Activated CD8-positive, alpha-beta memory T cell treated with anti-CD3 and anti-CD28 coated beads for 48 hours (primary cell): ENCODE data around the gene RELL1.
"Not testable (repeated sequence)": the region's sequence is repeated elsewhere in the genome, so short reads cannot be mapped to it uniquely, and the experiment has no call there.

Experiments used
- DNase-seq, 3 experiments: peaks; one replicate each; pipeline ENCODE4 v3.0.0-alpha.2; 2020; ENCODE audit warnings: low read depth in 2 of 3, low spot score in 2 of 3

The RELL1 gene

DNA sequence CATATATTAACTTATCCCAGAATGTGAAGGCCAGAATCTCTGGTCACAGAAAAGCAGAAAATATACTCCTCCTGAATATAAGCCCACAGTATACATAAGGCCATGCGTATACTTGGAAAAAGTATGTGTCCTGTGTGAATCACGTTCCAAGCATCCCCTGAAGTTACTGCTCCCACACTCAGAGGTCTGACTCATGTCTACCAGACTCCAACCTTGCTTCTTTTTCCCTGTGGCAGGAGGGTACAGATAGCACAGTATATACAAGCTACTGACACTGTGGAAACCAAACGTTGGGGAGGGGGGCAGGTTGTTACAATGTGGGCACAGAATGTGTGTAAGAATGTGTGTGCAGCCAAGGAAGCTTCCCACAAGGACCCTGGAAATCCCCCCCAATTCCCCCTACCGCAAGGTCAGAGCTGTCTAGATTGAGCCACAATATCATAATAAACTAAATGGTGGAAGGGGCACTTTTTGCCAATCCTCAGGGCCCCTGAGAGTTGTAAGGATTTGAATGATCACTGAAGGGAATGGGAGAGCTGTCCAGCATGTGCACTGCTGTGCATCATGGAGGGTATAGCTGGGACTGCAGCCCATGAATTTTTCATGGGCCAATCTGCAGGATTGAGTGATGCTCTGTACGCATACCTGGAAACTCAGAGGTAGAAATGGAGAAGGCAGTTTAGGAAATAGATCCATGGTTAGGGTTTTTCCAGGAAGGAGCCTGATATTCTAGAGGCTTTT is 7.4 kb upstream of the RELL1 start:
- no peak for DNase-seq

DNA sequence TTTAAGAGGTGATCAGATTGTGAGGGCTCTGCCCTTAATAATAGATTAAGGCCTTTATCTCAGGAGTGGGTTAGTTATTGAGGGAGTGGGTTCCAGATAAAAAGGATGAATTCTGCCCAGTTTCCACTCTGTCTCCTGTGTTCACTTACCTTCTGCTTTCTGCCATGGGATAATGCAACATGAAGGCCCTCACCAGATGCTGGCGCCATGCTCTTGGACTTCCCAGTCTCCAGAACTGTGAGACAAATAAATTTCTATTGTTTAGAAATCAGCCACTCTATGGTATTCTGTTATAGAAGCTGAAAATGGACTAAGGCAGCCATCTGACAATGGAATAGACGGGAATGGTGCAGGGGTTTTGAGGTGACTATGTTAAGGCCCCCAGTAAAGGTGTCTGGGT is 6.9 kb upstream of the RELL1 start:
- DNase-seq = no peak

DNA sequence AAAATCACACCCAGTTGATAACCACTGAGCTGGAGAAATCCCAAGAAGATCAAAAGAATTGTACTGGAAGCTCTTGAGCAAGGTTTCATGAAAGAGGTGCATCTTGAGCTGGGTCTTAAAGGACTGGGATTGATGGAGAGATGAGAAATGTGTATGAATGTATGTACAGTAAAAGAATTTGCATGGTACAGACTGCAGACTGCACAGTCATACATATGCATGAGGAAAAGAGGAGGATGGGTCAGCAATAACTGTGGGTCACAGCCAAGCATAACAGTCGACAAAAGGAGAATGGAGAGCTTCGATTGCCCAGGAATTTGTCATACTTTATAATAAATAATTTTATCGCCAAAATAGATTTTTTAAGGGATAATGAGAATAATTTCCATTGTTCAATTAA is 4.8 kb upstream of the RELL1 start:
- DNase-seq = no peak

- DNase-seq = no peak
Measured at GRCh38 chr4:37689353-37690095, 3.3 kb upstream of the RELL1 start.

DNA sequence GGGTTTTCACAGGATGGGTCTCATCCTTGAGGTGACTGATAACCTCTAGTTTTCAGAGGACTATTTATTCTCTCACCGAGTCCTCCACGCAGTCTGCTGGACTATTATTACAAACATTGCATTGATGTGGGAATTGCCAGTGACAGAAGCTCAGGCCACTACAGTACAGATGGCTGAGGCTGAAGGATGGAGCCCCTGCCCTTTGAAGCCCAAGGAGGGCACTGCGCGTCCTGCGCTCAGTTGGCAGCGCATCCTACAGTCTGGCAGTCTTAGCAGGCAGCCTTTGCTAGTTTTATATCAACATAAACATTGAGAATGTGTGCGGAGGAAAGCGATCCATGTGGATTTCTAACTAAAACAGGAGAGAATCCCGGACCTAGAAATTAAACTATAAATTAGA is 1.5 kb upstream of the RELL1 start:
- DNase-seq = no peak

DNA sequence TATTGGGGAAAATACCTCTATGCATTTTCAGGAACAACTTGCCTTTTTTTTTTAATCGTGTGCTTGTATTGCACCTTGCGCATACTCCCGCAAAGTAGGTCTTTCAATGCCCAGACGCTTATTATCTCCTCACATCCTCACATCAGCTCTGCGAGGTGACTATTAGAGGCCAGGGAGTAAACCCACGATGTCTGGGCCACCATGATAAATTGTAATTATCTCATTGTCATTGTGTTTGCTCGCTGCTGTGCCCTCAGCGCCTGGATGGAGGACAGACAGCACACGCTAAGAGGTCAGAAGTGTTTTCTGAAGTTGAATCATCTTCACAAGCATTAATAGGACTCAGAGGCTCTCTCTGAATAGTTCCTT is 1.0 kb upstream of the RELL1 start:
- no peak for DNase-seq

- DNase-seq = peak in 2 of 3 experiments; percentile 26 to 31
Measured at GRCh38 chr4:37685823-37686372, 278 bp downstream of the RELL1 start.

- DNase-seq = no peak
Measured at GRCh38 chr4:37685161-37685822, 884 bp downstream of the RELL1 start.

- no peak for DNase-seq
Measured at GRCh38 chr4:37684154-37684553, 2.0 kb downstream of the RELL1 start.

DNA sequence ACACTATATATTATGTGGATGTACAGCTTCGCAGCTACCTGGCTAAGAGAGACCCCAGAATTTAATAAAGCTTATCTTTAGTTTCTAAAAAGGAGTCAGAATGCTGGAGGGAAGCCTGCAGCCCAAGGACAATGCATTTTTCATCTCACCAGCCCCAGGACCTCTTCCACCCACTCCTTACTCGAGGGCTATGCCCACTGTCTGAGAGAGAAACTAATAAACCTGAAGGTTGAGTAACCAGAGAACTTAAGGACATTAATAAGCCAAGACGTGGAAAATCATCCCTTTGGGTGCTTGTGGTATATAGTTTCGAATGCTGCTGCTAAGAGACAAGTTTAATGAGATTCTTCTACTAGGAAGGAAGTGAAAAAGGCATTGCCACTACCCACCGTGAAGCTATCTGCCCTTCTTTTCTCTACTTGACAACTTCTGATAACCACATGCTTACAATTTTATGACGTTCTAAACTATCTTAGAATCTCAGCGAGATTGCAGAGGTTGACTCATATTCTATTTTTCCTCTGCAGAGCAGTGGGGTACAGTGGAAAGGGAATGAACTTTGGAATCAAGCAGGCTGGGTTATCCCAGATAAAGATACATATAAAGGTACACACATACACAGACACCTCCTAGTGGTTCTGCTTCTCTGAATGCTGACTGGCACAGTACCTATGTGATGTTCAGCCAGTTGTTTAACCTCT is 3.3 kb downstream of the RELL1 start:
- DNase-seq = no peak

DNA sequence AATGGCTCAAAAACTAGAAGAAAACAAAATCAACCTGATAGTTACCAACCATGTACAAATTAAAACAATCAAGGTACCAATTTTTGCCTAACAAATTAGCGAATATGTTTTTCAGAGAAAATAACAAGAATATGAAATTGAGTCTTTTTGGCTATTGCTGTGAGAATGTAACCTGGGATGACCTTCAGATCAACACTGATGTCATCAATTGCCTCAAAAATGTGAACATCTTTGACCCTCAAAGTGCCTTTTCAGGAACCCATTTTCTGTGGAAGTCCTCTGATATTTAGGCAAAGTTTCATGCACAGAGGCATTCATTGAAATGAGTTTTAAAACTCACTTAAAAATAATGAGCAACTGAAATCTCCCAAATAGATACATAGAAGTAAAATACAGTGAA is 6.1 kb downstream of the RELL1 start:
- no peak for DNase-seq

GRCh38 chr4:37679301-37679700 is 6.9 kb downstream of the RELL1 start:
- DNase-seq = no peak

DNA sequence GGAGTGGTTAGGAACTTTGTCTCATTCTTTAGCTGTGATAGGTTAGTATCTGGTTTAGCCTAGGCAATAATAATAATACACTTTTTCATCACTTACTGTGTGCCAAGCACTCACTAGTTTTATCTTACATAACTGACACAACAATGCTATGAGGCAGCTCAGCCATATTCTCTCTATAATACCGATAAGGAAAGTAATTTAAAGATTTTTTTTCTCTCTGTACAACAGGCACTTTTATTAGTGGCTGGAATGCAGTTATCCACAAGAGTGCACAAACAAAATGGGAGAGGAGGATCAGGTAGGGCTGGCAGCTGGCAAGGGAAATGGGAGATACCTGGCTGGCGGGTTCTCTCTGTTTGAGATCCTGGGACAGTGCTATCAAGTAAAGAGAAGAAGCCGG is 7.6 kb downstream of the RELL1 start:
- DNase-seq = no peak

DNA sequence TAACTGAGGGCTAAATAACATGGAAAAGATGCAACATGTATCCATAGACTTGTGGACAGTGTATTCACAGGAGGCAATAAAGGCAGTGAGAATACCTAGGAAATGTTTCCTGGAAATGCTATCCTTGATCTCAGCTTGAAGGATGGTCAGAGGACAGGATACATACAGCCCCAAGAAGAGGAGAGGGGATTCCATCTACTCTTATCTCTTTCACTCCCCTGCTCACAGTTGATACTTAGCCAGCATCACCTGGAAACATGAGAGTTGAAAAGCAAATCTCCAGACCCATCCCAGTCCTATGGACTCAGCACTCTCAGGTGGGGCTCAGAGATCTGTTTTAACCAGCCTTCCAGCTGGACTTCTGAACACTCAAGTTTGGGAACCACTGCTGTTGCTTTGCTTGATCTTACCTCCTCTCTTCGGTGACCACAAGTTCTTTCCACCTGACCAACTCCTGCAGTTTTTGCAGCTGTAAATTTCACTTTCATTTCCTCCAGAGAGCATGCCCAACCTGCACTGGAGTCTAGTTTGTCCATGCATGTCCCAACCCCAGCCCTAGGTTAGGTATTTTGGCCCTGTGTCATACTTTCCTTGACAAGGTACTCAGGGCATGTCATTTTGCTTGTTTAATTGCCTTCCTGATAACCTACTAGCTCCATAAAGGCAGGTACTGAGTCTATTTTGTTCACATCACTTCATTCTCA is 10.4 kb downstream of the RELL1 start:
- no peak for DNase-seq

DNA sequence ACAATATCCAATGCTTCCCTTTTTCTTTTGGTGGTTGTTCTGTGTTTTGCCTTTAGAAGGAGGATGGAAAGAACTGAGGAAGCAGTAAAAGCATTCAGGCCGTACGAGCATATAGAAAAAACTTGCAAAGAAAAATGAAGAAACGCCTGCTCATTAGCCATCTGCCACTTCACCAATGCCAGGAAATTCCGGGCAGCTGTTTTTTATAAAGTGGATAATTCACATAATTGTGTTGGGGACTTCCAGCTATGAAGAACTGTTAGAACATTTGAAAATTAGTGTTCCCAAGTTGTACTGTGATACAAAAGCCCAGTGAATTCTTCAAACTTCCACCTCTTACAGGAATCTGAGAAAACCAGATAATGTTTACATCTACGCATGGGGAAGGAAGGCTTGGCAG is 11.7 kb downstream of the RELL1 start:
- DNase-seq = no peak

- no peak for DNase-seq
Measured at GRCh38 chr4:37673538-37674192, 12.5 kb downstream of the RELL1 start.

DNA sequence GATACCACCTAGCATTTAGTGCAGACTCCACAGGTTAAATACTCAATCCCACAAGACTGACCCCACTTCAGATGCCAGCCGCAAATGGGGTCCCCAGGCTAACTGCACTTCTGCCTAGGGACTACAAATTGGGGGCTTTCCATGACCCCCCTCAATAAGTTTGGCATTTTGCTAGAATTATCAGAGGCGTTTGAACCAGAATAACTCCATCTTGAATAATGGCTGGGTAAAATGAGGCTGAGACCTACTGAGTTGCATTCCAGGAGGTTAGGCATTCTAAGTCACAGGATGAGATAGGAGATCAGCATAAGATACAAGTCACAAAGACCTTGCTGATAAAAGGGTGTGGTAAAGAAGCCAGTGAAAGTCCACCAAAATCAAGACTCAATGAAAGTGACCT is 15.1 kb downstream of the RELL1 start:
- no peak for DNase-seq

DNA sequence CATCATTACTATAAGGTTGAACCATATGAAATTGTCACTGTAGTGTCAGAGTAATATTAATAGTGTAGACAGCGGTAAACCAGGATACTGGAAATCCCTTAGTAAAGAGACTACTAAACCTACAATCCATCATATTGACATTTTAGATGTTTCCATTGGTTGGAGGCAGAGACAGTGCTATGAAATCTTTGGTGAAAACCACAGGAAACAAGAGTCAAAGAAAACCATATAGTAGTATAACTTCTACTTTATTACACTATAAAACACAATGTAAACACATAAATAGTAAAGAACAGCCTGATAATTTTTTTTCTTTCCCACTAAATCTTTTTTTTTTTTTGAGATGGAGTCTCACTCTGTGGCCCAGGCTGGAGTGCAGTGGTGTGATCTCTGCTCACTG is 15.9 kb downstream of the RELL1 start:
- DNase-seq = no peak

- not testable (repeated sequence) for DNase-seq
Measured at GRCh38 chr4:37669124-37669523, 17.1 kb downstream of the RELL1 start.
